Thyroid gland (tissue), 4 donors: ENCODE results near the gene ARHGEF11. TPM values are rescaled to one million over a fixed set of nuclear protein-coding genes. Genes with fewer than 3 reads are reported as not detected.

ENCODE experiments used
- DNase-seq, 2 donors: peaks; one replicate each; pipeline ENCODE4 v3.0.0-alpha.2; 2019
- H3K27ac ChIP-seq, 3 donors: fragments of 200-600 bp; sonication (generic); 1 replicate in 2 of 3; 2 replicates in 1 of 3; pipeline ENCODE4 v1.5.1; 2016 to 2019; ENCODE audit warnings: mild to moderate bottlenecking in 1 of 3, moderate library complexity in 1 of 3
- H3K27me3 ChIP-seq: fragments of 200-600 bp; sonication (generic); one replicate; pipeline ENCODE4 v1.5.1; 2019
- H3K36me3 ChIP-seq, 2 donors: fragments of 200-600 bp; sonication (generic); one replicate each; pipeline ENCODE4 v1.5.1; 2016 to 2019
- H3K4me1 ChIP-seq, 2 donors: fragments of 200-600 bp; sonication (generic); one replicate each; pipeline ENCODE4 v1.5.1; 2017 to 2019
- H3K4me3 ChIP-seq, 3 donors: fragments of 200-600 bp; sonication (generic); replicated peaks in 1 of 3; 1 replicate in 2 of 3; 2 replicates in 1 of 3; pipeline ENCODE4 v1.5.1; 2016; ENCODE audit warnings: mild to moderate bottlenecking in 1 of 3
- H3K9me3 ChIP-seq: fragments of 200-600 bp; sonication (generic); one replicate; pipeline ENCODE4 v1.5.1; 2017
- POLR2A ChIP-seq, 2 donors: fragments of 450-650 bp; IDR thresholded peaks; one replicate each; pipeline ENCODE4 v1.6.1; 2017; ENCODE audit warnings: antibody characterized with exemption in 2 of 2, mild to moderate bottlenecking in 2 of 2, moderate library complexity in 1 of 2
- WGBS, 2 donors: methylation state at CpG; one replicate each; pipeline ENCODE4 v1.1.5; 2017; 5-methylcytosine and 5-hydroxymethylcytosine counted together
- intact Hi-C: fragments of 100-400 bp; cut with DNase I; formaldehyde crosslinking; loops from one replicate; pipeline ENCODE4 v1.15.1; 2023
- total RNA-seq, 4 donors: library from RNA; depleted of rRNA; stranded (reverse); fragments of >200 nt; gene quantifications; one replicate each; pipeline ENCODE4 v1.2.3, GENCODE V29; 2016
- TF ChIP-seq, protein P1 (sequence below), 6 experiments: fragments of 200-600 bp in 3 of 6; fragments of 450-650 bp in 3 of 6; sonication (generic) in 3 of 6; IDR thresholded peaks; one replicate each; pipeline ENCODE4 v1.5.1; 2016 to 2019; ENCODE audit warnings: antibody characterized with exemption in 6 of 6, mild to moderate bottlenecking in 2 of 6, inconsistent platforms in 1 of 6, moderate library complexity in 1 of 6

Gene ARHGEF11
- total RNA-seq, 4 donors from 2014 or later, result 31.2 to 56.2 (median 47.4) TPM

DNA sequence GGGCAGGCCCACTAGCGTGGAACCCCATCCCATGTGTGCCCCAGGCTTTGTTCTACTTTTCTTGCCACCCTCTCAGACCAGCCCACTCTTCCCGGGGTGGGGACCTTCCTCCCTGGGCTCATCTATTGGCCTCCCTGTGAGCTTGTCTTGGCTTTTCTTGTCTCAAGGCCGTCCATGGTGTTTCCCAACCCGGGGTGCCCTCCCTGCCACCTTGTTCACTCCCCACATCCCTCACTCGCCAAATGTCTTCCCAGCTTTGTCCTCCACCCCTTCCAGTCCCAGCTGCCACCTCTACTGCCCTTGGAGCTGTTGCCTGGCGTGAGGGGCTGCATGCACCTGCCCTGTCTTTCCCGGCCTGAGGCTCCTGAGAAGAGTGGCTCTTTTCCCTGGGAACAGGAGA is 106.7 kb downstream of the ARHGEF11 start:
- Histone ChIP-seq H3K4me3 (no peak overlapping the region), H3K27me3 (no peaks in the 10 kb centered on the region), H3K36me3 (peaks cover 46 to 52% of the 10 kb centered on the region in 2 donors), H3K4me1 (no peaks in the 10 kb centered on the region), H3K9me3 (no peaks in the 10 kb centered on the region), H3K27ac (no peak overlapping the region)
- no peak for TF ChIP-seq POLR2A (IDR thresholded peaks at IDR 0.05)
- TF ChIP-seq, protein P1, sequence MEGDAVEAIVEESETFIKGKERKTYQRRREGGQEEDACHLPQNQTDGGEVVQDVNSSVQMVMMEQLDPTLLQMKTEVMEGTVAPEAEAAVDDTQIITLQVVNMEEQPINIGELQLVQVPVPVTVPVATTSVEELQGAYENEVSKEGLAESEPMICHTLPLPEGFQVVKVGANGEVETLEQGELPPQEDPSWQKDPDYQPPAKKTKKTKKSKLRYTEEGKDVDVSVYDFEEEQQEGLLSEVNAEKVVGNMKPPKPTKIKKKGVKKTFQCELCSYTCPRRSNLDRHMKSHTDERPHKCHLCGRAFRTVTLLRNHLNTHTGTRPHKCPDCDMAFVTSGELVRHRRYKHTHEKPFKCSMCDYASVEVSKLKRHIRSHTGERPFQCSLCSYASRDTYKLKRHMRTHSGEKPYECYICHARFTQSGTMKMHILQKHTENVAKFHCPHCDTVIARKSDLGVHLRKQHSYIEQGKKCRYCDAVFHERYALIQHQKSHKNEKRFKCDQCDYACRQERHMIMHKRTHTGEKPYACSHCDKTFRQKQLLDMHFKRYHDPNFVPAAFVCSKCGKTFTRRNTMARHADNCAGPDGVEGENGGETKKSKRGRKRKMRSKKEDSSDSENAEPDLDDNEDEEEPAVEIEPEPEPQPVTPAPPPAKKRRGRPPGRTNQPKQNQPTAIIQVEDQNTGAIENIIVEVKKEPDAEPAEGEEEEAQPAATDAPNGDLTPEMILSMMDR (IDR thresholded peaks at IDR 0.05), result no peak
- intact Hi-C loops, result no loop called here
- DNase-seq, result no peak
- 88 to 94% methylated on average over 7 of the region's 7 CpGs for WGBS, 2 donors

DNA sequence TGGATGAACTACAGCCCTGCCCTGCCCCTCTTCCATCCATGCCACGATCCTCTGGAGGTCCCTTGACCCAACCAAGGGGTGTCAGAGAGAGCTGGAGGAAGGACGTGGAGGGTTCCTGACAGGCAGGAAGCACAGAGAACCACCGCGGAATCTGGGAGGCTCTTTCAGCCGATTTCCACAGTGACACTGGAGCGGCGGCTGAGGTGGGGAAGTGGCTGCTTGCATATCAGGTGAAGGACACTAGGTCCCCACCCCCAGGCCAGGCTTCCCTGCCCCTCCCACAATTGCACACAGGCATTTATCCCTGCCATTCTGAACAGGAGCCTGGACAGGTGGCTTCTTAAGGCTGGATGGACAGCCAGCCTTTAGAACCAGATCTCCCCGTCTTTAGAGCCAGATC is 107.7 kb downstream of the ARHGEF11 start:
- Histone ChIP-seq H3K27ac (no peak overlapping the region), H3K4me1 (no peaks in the 10 kb centered on the region), H3K36me3 (peaks cover 39 to 46% of the 10 kb centered on the region in 2 donors), H3K27me3 (no peaks in the 10 kb centered on the region), H3K4me3 (no peak overlapping the region), H3K9me3 (no peaks in the 10 kb centered on the region)
- WGBS, 2 donors, result 77 to 78% methylated on average over 7 to 8 of the region's 8 CpGs
- TF ChIP-seq POLR2A (IDR thresholded peaks at IDR 0.05), result no peak
- TF ChIP-seq, protein P1 (IDR thresholded peaks at IDR 0.05), result no peak
- intact Hi-C loops, result no loop called here
- no peak for DNase-seq

GRCh38 chr1:156936721-156937220 is 108.8 kb downstream of the ARHGEF11 start:
- H3K4me1 ChIP-seq, result no peaks in the 10 kb centered on the region
- WGBS, 2 donors, result 89% methylated on average over 9 to 10 of the region's 10 CpGs
- no peaks in the 10 kb centered on the region for H3K27me3 ChIP-seq
- H3K4me3 ChIP-seq, result no peak overlapping the region
- no peak for DNase-seq
- no peaks in the 10 kb centered on the region for H3K9me3 ChIP-seq
- TF ChIP-seq, protein P1 (IDR thresholded peaks at IDR 0.05), result no peak
- TF ChIP-seq POLR2A (IDR thresholded peaks at IDR 0.05), result no peak
- H3K27ac ChIP-seq, result no peak overlapping the region
- H3K36me3 ChIP-seq, result peaks cover 34 to 35% of the 10 kb centered on the region in 2 donors
- intact Hi-C loops, result no loop called here

GRCh38 chr1:156936191-156936590 is 109.4 kb downstream of the ARHGEF11 start:
- no peak overlapping the region for H3K27ac ChIP-seq
- H3K4me3 ChIP-seq, result no peak overlapping the region
- H3K36me3 ChIP-seq, result peaks cover 28 to 29% of the 10 kb centered on the region in 2 donors
- 94 to 96% methylated on average over 5 of the region's 5 CpGs for WGBS, 2 donors
- H3K27me3 ChIP-seq, result no peaks in the 10 kb centered on the region
- no peaks in the 10 kb centered on the region for H3K4me1 ChIP-seq
- intact Hi-C loops, result no loop called here
- H3K9me3 ChIP-seq, result no peaks in the 10 kb centered on the region
- DNase-seq, result no peak
- TF ChIP-seq, protein P1 (IDR thresholded peaks at IDR 0.05), result no peak

DNA sequence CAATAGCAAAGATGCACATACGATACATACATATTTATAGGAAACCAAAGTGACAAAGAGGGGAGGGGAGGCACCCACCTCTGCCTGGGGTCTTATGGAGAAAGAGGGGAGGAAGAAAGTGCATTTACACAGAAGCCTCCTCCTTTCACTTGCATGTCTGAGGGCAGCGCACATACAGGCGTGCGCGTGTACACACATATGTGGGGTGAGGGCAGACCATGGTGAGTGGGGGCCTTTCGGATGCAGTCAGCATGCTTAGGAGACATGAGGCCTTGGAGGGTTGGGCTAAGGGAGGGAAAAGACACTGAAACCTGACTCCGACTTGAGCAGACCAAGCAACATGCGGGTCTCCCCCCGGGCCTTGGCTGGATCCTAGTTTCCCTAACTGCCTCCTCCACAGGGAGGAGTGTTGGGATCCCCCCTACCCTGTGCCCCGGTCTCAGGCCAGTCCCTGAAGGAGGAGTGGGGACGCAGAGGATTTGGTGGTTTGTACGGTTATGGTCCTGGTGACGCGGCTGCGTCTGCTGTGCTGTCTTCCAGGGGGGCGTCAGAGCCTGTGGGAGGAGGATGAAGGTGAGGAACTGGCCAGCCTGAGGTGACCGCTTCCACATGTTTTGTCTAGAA is 109.9 kb downstream of the ARHGEF11 start:
- H3K4me3 ChIP-seq, result no peak overlapping the region
- DNase-seq, result no peak
- H3K9me3 ChIP-seq, result no peaks in the 10 kb centered on the region
- H3K27ac ChIP-seq, result no peak overlapping the region
- H3K4me1 ChIP-seq, result no peaks in the 10 kb centered on the region
- H3K27me3 ChIP-seq, result no peaks in the 10 kb centered on the region
- intact Hi-C loops, result no loop called here
- TF ChIP-seq, protein P1 (IDR thresholded peaks at IDR 0.05), result no peak
- no peak for TF ChIP-seq POLR2A (IDR thresholded peaks at IDR 0.05)
- 86 to 91% methylated on average over 17 of the region's 17 CpGs for WGBS, 2 donors
- H3K36me3 ChIP-seq, result peaks cover 24 to 27% of the 10 kb centered on the region in 2 donors
